H1 (cell line): ENCODE data around the gene DENND4A. TPM values are rescaled to one million over a fixed set of nuclear protein-coding genes. Genes with fewer than 3 reads are reported as not detected.

Source experiments
- CHD1 ChIP-seq: IDR thresholded peaks from 2 replicates; pipeline ENCODE4 v1.6.1; 2012; ENCODE audit warnings: low read depth, low read length, improper control_type of control experiment
- CHD7 ChIP-seq: fragments of 300-600 bp; sonication (generic); IDR thresholded peaks from 2 replicates; pipeline ENCODE4 v1.7.1; 2012; ENCODE audit warnings: low read length, moderate library complexity, mild to moderate bottlenecking, inconsistent platforms; ENCODE audit not compliant: insufficient replicate concordance
- CREB1 ChIP-seq: IDR thresholded peaks from 2 replicates; pipeline ENCODE4 v1.6.1; 2012; ENCODE audit warnings: inconsistent platforms
- CTBP2 ChIP-seq: IDR thresholded peaks from 2 replicates; pipeline ENCODE4 v1.7.0; 2011; ENCODE audit warnings: borderline replicate concordance, mild to moderate bottlenecking, moderate library complexity, mixed read lengths, low read length; ENCODE audit not compliant: insufficient read depth, insufficient read length
- GABPA ChIP-seq: IDR thresholded peaks from 2 replicates; pipeline ENCODE4 v1.6.1; 2011; ENCODE audit warnings: mild to moderate bottlenecking, low read length, moderate library complexity, borderline replicate concordance; ENCODE audit not compliant: insufficient read depth
- JUN ChIP-seq: IDR thresholded peaks from 2 replicates; pipeline ENCODE4 v1.6.1; 2011; ENCODE audit warnings: low read depth, mild to moderate bottlenecking, improper control_type of control experiment, low read length
- KDM4A ChIP-seq: IDR thresholded peaks from one replicate; pipeline ENCODE4 v1.7.1; 2012; ENCODE audit warnings: low read depth, mild to moderate bottlenecking, moderate library complexity, low read length, inconsistent platforms; ENCODE audit not compliant: severe bottlenecking
- NRF1 ChIP-seq: IDR thresholded peaks from 2 replicates; pipeline ENCODE4 v1.6.1; 2011; ENCODE audit warnings: mild to moderate bottlenecking, low read depth, low read length, improper control_type of control experiment
- RBBP5 ChIP-seq: IDR thresholded peaks from 2 replicates; pipeline ENCODE4 v1.7.1; 2012; ENCODE audit warnings: low read depth, mild to moderate bottlenecking, inconsistent platforms, low read length, moderate library complexity, borderline replicate concordance
- RNF2 ChIP-seq: fragments of 200-900, 300-1000 bp; sonication (generic); IDR thresholded peaks from 2 replicates; pipeline ENCODE4 v1.7.1; 2016; ENCODE audit warnings: borderline replicate concordance, low read depth, mild to moderate bottlenecking, antibody characterized with exemption, low read length; ENCODE audit not compliant: poor library complexity, severe bottlenecking; ENCODE audit errors: missing control alignments
- SIRT6 ChIP-seq: IDR thresholded peaks from one replicate; pipeline ENCODE4 v1.7.1; 2012; ENCODE audit warnings: low read length, inconsistent platforms
- SUZ12 ChIP-seq: fragments of 200-600 bp; sonication (generic); IDR thresholded peaks from 2 replicates; pipeline ENCODE4 v1.6.1; 2012; ENCODE audit warnings: mild to moderate bottlenecking, inconsistent platforms, low read length, moderate library complexity, mixed read lengths
- polyA plus RNA-seq, 7 experiments: library from polyadenylated mRNA; depleted of rRNA in 3 of 7; stranded (reverse) in 5 of 7; unstranded in 2 of 7; fragments of >200 nt in 5 of 7; fragments of 200-250 nt in 2 of 7; gene quantifications; 1 replicate in 5 of 7; 2 replicates in 1 of 7; 4 replicates in 1 of 7; pipeline versions ENCODE4 v1.2.1 to v1.2.3, GENCODE V29; 2011 to 2013; ENCODE audit warnings: missing spikeins in 2 of 7, mixed read lengths in 2 of 7
- total RNA-seq: library from RNA; stranded (reverse); fragmentation: NEBNext Ultra II Directional; extraction: Animal tissue kit (Norgen Biotek cat#: 25700); gene quantifications from 2 replicates; pipeline ENCODE4 v1.2.1, GENCODE V29; 2021

Gene DENND4A
- total and polyA plus RNA-seq, 2 of the 8 experiments (the other 6 are each of a cell fraction or from before 2014, with no cell fraction given) = 1.3 to 4.7 TPM

GRCh38 chr15:65723876-65724275 is 68.2 kb downstream of the DENND4A start (continued):
- TF ChIP-seq CHD7 (no peak), RBBP5 (no peak), RNF2 (no peak), GABPA (no peak), CREB1 (no peak), JUN (no peak), SIRT6 (no peak), SUZ12 (no peak), CTBP2 (no peak), KDM4A (no peak), CHD1 (no peak), NRF1 (no peak)
